K562 (cell line): ENCODE data around the gene RESF1. TPM values are rescaled to one million over a fixed set of nuclear protein-coding genes. Genes with fewer than 3 reads are reported as not detected.

Experiments used
- ATAC-seq: fragments of 200-7000 bp; cut with Tn5 transposase; 3 replicates; pipeline ENCODE4 v1.9.1; 2020; ENCODE audit warnings: moderate library complexity
- BruUV-seq: library from RNA; stranded (reverse); fragments of 400-500 nt; replicated peaks from 2 replicates; lab custom pipeline; 2021; lab: Mats Ljungman, UMichigan
- CTCF ChIA-PET: fragments of 300-600 bp; formaldehyde crosslinking; extraction: SDS; loops from one replicate; lab custom pipeline; 2021; ENCODE audit warnings: low intra/inter-chr PET ratio; lab: Yijun Ruan, JAX
- POLR2A ChIA-PET: fragments of 300-600, 350-650 bp; sonication (Branson Sonifier 250); formaldehyde crosslinking; extraction: SDS; loops from one replicate; lab custom pipeline; 2021; ENCODE audit warnings: antibody characterized with exemption, inconsistent platforms; lab: Yijun Ruan, JAX
- DNase-seq, 4 experiments: peaks; one replicate each; pipeline versions ENCODE4 v3.0.0 to v3.0.0-alpha.2; 2011 to 2018; ENCODE audit warnings: low spot score in 3 of 4, mixed read lengths in 3 of 4; ENCODE audit errors: extremely low read depth in 1 of 4
- FAIRE-seq: peaks from 2 replicates; lab custom pipeline; 2011; peaks lifted over from hg19 to GRCh38; lab: Jason Lieb, UNC
- H2AFZ ChIP-seq: 2 replicates; pipeline ENCODE4 v1.6.0; 2011; ENCODE audit warnings: low read depth, low read length, control low read depth, inconsistent platforms
- H3K27ac ChIP-seq: fragments of 200-600 bp; 3 replicates; pipeline ENCODE4 v1.8.0; 2011; ENCODE audit warnings: low read depth, mild to moderate bottlenecking, control low read depth, inconsistent platforms, low read length, moderate library complexity, mixed read lengths; ENCODE audit errors: extremely low read depth
- H3K27me3 ChIP-seq, 2 experiments: fragments of 300-600 bp in 1 of 2; 2 replicates in 1 of 2; 3 replicates in 1 of 2; pipeline versions ENCODE4 v1.6.0 to v1.8.0; 2011; ENCODE audit warnings: inconsistent platforms in 2 of 2, low read length in 2 of 2, mild to moderate bottlenecking in 1 of 2, mixed read lengths in 1 of 2, moderate library complexity in 1 of 2; ENCODE audit not compliant: control insufficient read depth in 2 of 2, insufficient read depth in 2 of 2
- H3K36me3 ChIP-seq: fragments of 300-600 bp; 3 replicates; pipeline ENCODE4 v1.8.0; 2011; ENCODE audit warnings: mild to moderate bottlenecking, low read length, inconsistent platforms; ENCODE audit not compliant: control insufficient read depth, insufficient read depth
- H3K4me1 ChIP-seq, 2 experiments: fragments of 200-600 bp in 1 of 2; replicated peaks in 1 of 2; 2 replicates in 1 of 2; 3 replicates in 1 of 2; pipeline versions ENCODE4 v1.5.1 to v1.8.0; 2011; ENCODE audit warnings: inconsistent platforms in 2 of 2, low read length in 2 of 2, mild to moderate bottlenecking in 1 of 2, mixed read lengths in 1 of 2, moderate library complexity in 1 of 2; ENCODE audit not compliant: control insufficient read depth in 2 of 2, insufficient read depth in 2 of 2
- H3K4me2 ChIP-seq: 2 replicates; pipeline ENCODE4 v1.6.1; 2011; ENCODE audit warnings: low read length, control low read depth, inconsistent platforms, mixed read lengths; ENCODE audit not compliant: insufficient read depth
- H3K4me3 ChIP-seq: fragments of 200-600 bp; sonication (generic), shearing (Covaris generic); 2 replicates; pipeline ENCODE4 v1.5.1; 2016; ENCODE audit warnings: control low read depth, inconsistent platforms
- H3K79me2 ChIP-seq: fragments of 200-600 bp; 3 replicates; pipeline ENCODE4 v1.8.0; 2011; ENCODE audit warnings: low read length, inconsistent platforms; ENCODE audit not compliant: control insufficient read depth, insufficient read depth
- H3K9ac ChIP-seq, 2 experiments: 2 replicates each; pipeline versions ENCODE4 v1.6.0 to v1.6.1; 2011; ENCODE audit warnings: low read depth in 2 of 2, low read length in 2 of 2, control low read depth in 1 of 2, inconsistent platforms in 1 of 2, mild to moderate bottlenecking in 1 of 2, mixed read lengths in 1 of 2; ENCODE audit not compliant: insufficient read depth in 1 of 2
- H3K9me1 ChIP-seq: one replicate; pipeline ENCODE4 v1.6.0; 2011; ENCODE audit warnings: inconsistent platforms, mild to moderate bottlenecking, low read length, moderate library complexity; ENCODE audit not compliant: control insufficient read depth, insufficient read depth
- H3K9me3 ChIP-seq: replicated peaks from 2 replicates; pipeline ENCODE4 v1.5.1; 2011; ENCODE audit warnings: low read depth, low read length, inconsistent platforms; ENCODE audit not compliant: control insufficient read depth, insufficient read depth
- H4K20me1 ChIP-seq: replicated peaks from 2 replicates; pipeline ENCODE4 v1.6.1; 2011; ENCODE audit warnings: low read length, inconsistent platforms, mixed read lengths; ENCODE audit not compliant: control insufficient read depth, insufficient read depth
- ARID3A ChIP-seq: IDR thresholded peaks from 2 replicates; pipeline ENCODE4 v1.6.1; 2012; ENCODE audit warnings: low read depth, low read length, improper control_type of control experiment, borderline replicate concordance
- BCOR ChIP-seq: fragments of 450-650 bp; IDR thresholded peaks from 2 replicates; pipeline ENCODE4 v1.6.1; 2016
- CSDE1 ChIP-seq, 2 experiments: fragments of 450-650 bp; IDR thresholded peaks; 2 replicates each; pipeline ENCODE4 v1.6.1; 2016; ENCODE audit warnings: mild to moderate bottlenecking in 1 of 2
- HOXB6 ChIP-seq: fragments of 250-450 bp; sonication (Bioruptor Pico); IDR thresholded peaks from 2 replicates; pipeline ENCODE4 v1.5.1; 2022; ENCODE audit warnings: mild to moderate bottlenecking, borderline replicate concordance
- ILF3 ChIP-seq: fragments of 450-650 bp; IDR thresholded peaks from 2 replicates; pipeline ENCODE4 v1.6.1; 2018; ENCODE audit warnings: antibody characterized with exemption, mild to moderate bottlenecking, moderate library complexity, borderline replicate concordance
- PHF20 ChIP-seq: fragments of 450-650 bp; IDR thresholded peaks from 2 replicates; pipeline ENCODE4 v1.6.1; 2018; ENCODE audit not compliant: partially characterized antibody
- PRMT5 ChIP-seq: sonication (generic); formaldehyde crosslinking; IDR thresholded peaks from 2 replicates; pipeline ENCODE4 v1.5.0; 2020; ENCODE audit warnings: missing genetic modification reagents
- RBM25 ChIP-seq: fragments of 200-400 bp; formaldehyde crosslinking; IDR thresholded peaks from 2 replicates; pipeline ENCODE4 v1.6.1; 2018; ENCODE audit warnings: low read length, low read depth, moderate library complexity; ENCODE audit not compliant: severe bottlenecking
- STAG1 ChIP-seq: sonication (generic); formaldehyde crosslinking; IDR thresholded peaks from 2 replicates; pipeline ENCODE4 v1.5.0; 2020; ENCODE audit warnings: missing genetic modification reagents, borderline replicate concordance
- ZNF121 ChIP-seq: sonication (generic); formaldehyde crosslinking; conservative IDR thresholded peaks from 2 replicates; pipeline ENCODE4 v1.8.0; 2022; ENCODE audit warnings: missing genetic modification reagents
- ZNF174 ChIP-seq: fragments of 250-450 bp; sonication (Bioruptor Pico); IDR thresholded peaks from 2 replicates; pipeline ENCODE4 v1.4.0; 2020; ENCODE audit warnings: mild to moderate bottlenecking
- WGBS: fragments of 100-300 bp; shearing (Covaris generic); methylation state at CpG from one replicate; pipeline ENCODE4 v1.1.6; 2016; ENCODE audit warnings: low coverage, mixed read lengths; ENCODE audit not compliant: insufficient coverage; ENCODE audit errors: missing lambda C conversion rate; 5-methylcytosine and 5-hydroxymethylcytosine counted together
- in situ Hi-C: fragments of 300-500 bp; cut with MboI; formaldehyde crosslinking; loops from 4 replicates; pipeline ENCODE4 v1.15.0; 2018; ENCODE audit warnings: inconsistent platforms, mixed read lengths
- intact Hi-C: fragments of 100-400 bp; cut with micrococcal nuclease; formaldehyde crosslinking; loops from 2 replicates; pipeline ENCODE4 v1.14.2; 2022
- polyA plus RNA-seq, 8 experiments: library from polyadenylated mRNA; depleted of rRNA in 4 of 8; stranded (reverse) in 5 of 8; unstranded in 3 of 8; fragments of >200 nt; fragmentation: Nextera tagmentation in 2 of 8; fragmentation: Illumina TruSeq in 1 of 8; extraction: Ambion mirVana in 2 of 8; extraction: Trizol in 1 of 8; gene quantifications; 2 replicates each; pipeline versions ENCODE4 v1.2.1 to v1.2.3, GENCODE V29; 2011 to 2014; ENCODE audit warnings: inconsistent platforms in 1 of 8, missing spikeins in 1 of 8
- total RNA-seq, 7 experiments: library from RNA; depleted of rRNA in 6 of 7; stranded (reverse); fragments of >200 nt in 6 of 7; fragmentation: Illumina TruSeq in 2 of 7; extraction: Trizol in 2 of 7; gene quantifications; 2 replicates each; pipeline versions ENCODE4 v1.2.1 to v1.2.3, GENCODE V29; 2011 to 2021; ENCODE audit warnings: low replicate concordance in 1 of 7
- TF ChIP-seq, protein P1 (sequence below), 2 experiments: fragments of 450-650 bp in 1 of 2; sonication (generic) in 1 of 2; formaldehyde crosslinking in 1 of 2; IDR thresholded peaks; 2 replicates each; pipeline versions ENCODE4 v1.7.1 to v1.9.0; 2016 to 2022; ENCODE audit warnings: inconsistent platforms in 1 of 2, mild to moderate bottlenecking in 1 of 2, missing genetic modification reagents in 1 of 2

Gene RESF1
- total and polyA plus RNA-seq, 9 of the 15 experiments (the other 6 are each of a cell fraction or from before 2014, with no cell fraction given): 21.5 to 121 (median 53.6) TPM

DNA sequence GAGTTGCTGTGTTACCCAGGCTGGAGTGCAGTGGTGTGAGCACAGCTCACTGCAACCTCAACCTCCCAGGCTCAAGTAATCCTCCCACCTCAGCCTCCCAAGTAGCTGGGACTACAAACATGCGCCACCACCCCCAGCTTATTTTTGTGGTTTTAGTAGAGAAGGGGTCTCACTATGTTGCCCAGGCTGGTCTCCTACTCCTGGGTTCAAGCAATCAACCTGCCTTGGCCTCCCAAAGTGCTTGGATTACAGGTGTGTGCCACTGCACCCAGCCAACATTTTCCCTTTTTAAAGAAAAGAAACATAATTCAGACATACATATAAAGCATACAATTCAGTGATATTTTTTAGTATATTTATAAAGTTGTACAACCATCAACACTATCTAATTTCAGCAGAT lies 44.4 kb downstream of the RESF1 start:
- CTCF ChIA-PET: no interaction called here
- DNase-seq: no peak
- POLR2A ChIA-PET: interaction anchor here (0.5 to 1.0 kb wide), 2 partner anchors 12 to 285 kb away, joined by 3 read pairs; no protein-coding TSS in a partner anchor
- BruUV-seq: no TSS peak
- ATAC-seq: no peak
- Histone ChIP-seq H3K9ac (no peak overlapping the region), H3K9me1 (no peaks in the 10 kb centered on the region), H3K27ac (no peak overlapping the region), H3K4me3 (no peak overlapping the region), H3K4me2 (no peak overlapping the region), H3K36me3 (peaks cover 4% of the 10 kb centered on the region; the same call in 1 of the 3 replicates), H3K4me1 (peaks cover 28 to 33% of the 10 kb centered on the region in 2 experiments), H4K20me1 (no peaks in the 10 kb centered on the region)
- in situ Hi-C loops (no loop called here), intact Hi-C loops (loop anchor here (2.0 kb wide), 1 partner anchor 43 kb away; no protein-coding TSS in a partner anchor)
- FAIRE-seq: no peak
- 100% methylated on average over 1 of the region's 1 CpG for WGBS
- TF ChIP-seq ZNF174 (CRISPR knock-in tag): no peak
- peak; percentile 87 for TF ChIP-seq ZNF121 (CRISPR knock-in tag)
- TF ChIP-seq BCOR: peak; percentile 35; the same call in 1 of the 2 replicates
- no peak for TF ChIP-seq ILF3
- no peak for TF ChIP-seq PHF20
- no peak for TF ChIP-seq PRMT5 (CRISPR knock-in tag)
- no peak for TF ChIP-seq HOXB6 (CRISPR knock-in tag)
- TF ChIP-seq STAG1 (CRISPR knock-in tag): no peak
- TF ChIP-seq ARID3A: no peak
- TF ChIP-seq CSDE1 (IDR thresholded peaks at IDR 0.05): no peak
- no peak for TF ChIP-seq RBM25
- TF ChIP-seq, protein P1, sequence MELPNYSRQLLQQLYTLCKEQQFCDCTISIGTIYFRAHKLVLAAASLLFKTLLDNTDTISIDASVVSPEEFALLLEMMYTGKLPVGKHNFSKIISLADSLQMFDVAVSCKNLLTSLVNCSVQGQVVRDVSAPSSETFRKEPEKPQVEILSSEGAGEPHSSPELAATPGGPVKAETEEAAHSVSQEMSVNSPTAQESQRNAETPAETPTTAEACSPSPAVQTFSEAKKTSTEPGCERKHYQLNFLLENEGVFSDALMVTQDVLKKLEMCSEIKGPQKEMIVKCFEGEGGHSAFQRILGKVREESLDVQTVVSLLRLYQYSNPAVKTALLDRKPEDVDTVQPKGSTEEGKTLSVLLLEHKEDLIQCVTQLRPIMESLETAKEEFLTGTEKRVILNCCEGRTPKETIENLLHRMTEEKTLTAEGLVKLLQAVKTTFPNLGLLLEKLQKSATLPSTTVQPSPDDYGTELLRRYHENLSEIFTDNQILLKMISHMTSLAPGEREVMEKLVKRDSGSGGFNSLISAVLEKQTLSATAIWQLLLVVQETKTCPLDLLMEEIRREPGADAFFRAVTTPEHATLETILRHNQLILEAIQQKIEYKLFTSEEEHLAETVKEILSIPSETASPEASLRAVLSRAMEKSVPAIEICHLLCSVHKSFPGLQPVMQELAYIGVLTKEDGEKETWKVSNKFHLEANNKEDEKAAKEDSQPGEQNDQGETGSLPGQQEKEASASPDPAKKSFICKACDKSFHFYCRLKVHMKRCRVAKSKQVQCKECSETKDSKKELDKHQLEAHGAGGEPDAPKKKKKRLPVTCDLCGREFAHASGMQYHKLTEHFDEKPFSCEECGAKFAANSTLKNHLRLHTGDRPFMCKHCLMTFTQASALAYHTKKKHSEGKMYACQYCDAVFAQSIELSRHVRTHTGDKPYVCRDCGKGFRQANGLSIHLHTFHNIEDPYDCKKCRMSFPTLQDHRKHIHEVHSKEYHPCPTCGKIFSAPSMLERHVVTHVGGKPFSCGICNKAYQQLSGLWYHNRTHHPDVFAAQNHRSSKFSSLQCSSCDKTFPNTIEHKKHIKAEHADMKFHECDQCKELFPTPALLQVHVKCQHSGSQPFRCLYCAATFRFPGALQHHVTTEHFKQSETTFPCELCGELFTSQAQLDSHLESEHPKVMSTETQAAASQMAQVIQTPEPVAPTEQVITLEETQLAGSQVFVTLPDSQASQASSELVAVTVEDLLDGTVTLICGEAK (IDR thresholded peaks at IDR 0.05): peak; percentile 55; the same call in 1 of the 2 replicates
- TF ChIP-seq, protein P1 (CRISPR knock-in tag; IDR thresholded peaks at IDR 0.05): no peak
- TF ChIP-seq, all 486 proteins: peak for 3
- H3K9me3 ChIP-seq: peaks cover 9% of the 10 kb centered on the region
- no peaks in the 10 kb centered on the region for H3K27me3 ChIP-seq
- H3K79me2 ChIP-seq: no peaks in the 10 kb centered on the region
- no peak overlapping the region for H2AFZ ChIP-seq
